ENCODE results near the gene KIF3B. TPM values are rescaled to one million over a fixed set of nuclear protein-coding genes. Genes with fewer than 3 reads are reported as not detected.

Gene KIF3B
- total RNA-seq, 1 experiment from 2014 or later, result 20.0 TPM

DNA sequence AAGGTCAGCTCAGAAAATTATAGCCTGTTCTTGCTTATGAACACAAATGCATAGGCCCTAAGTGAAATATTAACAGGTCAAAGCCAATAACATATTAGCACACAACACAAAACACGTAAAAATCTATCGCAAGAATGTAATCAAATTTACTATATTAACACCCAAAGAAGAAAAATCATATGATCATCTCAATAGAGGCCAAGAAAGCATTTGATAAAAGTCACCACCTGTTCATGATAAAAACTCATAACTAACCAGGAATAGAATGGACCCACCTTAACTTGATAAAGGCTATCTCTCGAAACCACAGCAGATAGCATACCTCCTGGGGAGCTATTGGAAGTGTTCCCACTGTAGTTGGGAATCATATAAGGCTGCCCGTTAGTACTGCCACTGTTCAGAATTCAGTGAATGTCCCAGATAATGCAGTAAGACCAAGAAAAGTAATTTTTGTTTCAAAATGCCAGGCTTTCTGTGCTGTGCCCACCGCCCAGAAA is 48.2 kb upstream of the KIF3B start:
- CTCF ChIA-PET, result no interaction called here
- POLR2A ChIA-PET (ENCODE audit: unreplicated experiment), result no interaction called here

DNA sequence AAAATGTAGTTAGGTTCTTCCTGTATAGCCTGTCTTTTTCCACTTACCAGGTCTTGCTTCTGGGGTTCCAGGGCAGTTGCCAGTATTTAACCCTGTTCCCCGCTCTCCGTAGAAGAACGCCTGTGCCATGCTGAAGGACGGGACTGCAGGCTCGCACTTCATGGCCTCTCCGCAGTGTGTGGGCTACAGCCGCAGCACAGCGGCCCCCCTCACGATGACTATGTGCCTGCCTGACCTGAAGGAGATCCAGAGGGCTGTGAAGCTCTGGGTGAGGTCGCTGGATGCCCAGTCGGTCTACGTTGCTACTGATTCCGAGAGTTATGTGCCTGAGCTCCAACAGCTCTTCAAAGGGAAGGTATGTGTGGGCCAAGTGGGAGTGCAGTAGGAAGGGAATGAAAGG is 46.7 kb upstream of the KIF3B start:
- H3K36me3 ChIP-seq (ENCODE audit: low read depth, low read length), result peaks cover 56% of the 10 kb centered on the region
- ATAC-seq, result no peak
- CTCF ChIA-PET, result no interaction called here
- H3K4me1 ChIP-seq (ENCODE audit: insufficient read depth, low read length), result no peaks in the 10 kb centered on the region
- no peaks in the 10 kb centered on the region for H3K27me3 ChIP-seq (ENCODE audit: low read length)
- no peak overlapping the region for H3K4me2 ChIP-seq (ENCODE audit: low read length)
- POLR2A ChIA-PET (ENCODE audit: unreplicated experiment), result no interaction called here
- no peak overlapping the region for H3K4me3 ChIP-seq (ENCODE audit: low read length)
- no peaks in the 10 kb centered on the region for H3K79me2 ChIP-seq (ENCODE audit: low read length)
- no peaks in the 10 kb centered on the region for H3K9me3 ChIP-seq (ENCODE audit: low read length)
- intact Hi-C loops (cut with micrococcal nuclease), result no loop called here
- H3K9me2 ChIP-seq (replicated peaks; ENCODE audit: low read length), result no peaks in the 10 kb centered on the region
- H3F3A ChIP-seq (ENCODE audit: low read length, unreplicated experiment), result no peaks in the 10 kb centered on the region
- DNase-seq, result no peak
- H4K20me1 ChIP-seq (ENCODE audit: low read length), result no peaks in the 10 kb centered on the region
- BruUV-seq (replicated peaks), result no TSS peak
- no peak overlapping the region for H2AFZ ChIP-seq (ENCODE audit: low read length)
- H3K27ac ChIP-seq (ENCODE audit: low read length), result no peak overlapping the region
- TF ChIP-seq EZH2 (IDR thresholded peaks at IDR 0.05; ENCODE audit: low read length, unreplicated experiment) (no peak), EZH2phosphoT487 (IDR thresholded peaks at IDR 0.05; ENCODE audit: borderline replicate concordance, low read length) (no peak)
- TF ChIP-seq, protein P1, sequence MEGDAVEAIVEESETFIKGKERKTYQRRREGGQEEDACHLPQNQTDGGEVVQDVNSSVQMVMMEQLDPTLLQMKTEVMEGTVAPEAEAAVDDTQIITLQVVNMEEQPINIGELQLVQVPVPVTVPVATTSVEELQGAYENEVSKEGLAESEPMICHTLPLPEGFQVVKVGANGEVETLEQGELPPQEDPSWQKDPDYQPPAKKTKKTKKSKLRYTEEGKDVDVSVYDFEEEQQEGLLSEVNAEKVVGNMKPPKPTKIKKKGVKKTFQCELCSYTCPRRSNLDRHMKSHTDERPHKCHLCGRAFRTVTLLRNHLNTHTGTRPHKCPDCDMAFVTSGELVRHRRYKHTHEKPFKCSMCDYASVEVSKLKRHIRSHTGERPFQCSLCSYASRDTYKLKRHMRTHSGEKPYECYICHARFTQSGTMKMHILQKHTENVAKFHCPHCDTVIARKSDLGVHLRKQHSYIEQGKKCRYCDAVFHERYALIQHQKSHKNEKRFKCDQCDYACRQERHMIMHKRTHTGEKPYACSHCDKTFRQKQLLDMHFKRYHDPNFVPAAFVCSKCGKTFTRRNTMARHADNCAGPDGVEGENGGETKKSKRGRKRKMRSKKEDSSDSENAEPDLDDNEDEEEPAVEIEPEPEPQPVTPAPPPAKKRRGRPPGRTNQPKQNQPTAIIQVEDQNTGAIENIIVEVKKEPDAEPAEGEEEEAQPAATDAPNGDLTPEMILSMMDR (conservative IDR thresholded peaks at IDR 0.05; ENCODE audit: low read depth, low read length), result no peak
- no peak overlapping the region for H3K9ac ChIP-seq (ENCODE audit: low read length)

More for the DNA sequence above, 48.2 kb upstream of the KIF3B start:
- intact Hi-C loops (cut with micrococcal nuclease), result no loop called here
- BruUV-seq (replicated peaks), result no TSS peak
- H3K4me3 ChIP-seq (ENCODE audit: low read length), result no peak overlapping the region
- H3K4me2 ChIP-seq (ENCODE audit: low read length), result no peak overlapping the region
- DNase-seq (no peak), ATAC-seq (no peak)
- H3K9me3 ChIP-seq (ENCODE audit: low read length), result no peaks in the 10 kb centered on the region
- no peaks in the 10 kb centered on the region for H3K27me3 ChIP-seq (ENCODE audit: low read length)
- H4K20me1 ChIP-seq (ENCODE audit: low read length), result no peaks in the 10 kb centered on the region
- H2AFZ ChIP-seq (ENCODE audit: low read length), result no peak overlapping the region
- H3F3A ChIP-seq (ENCODE audit: low read length, unreplicated experiment), result no peaks in the 10 kb centered on the region
- H3K9ac ChIP-seq (ENCODE audit: low read length), result no peak overlapping the region
- TF ChIP-seq, protein P1 (conservative IDR thresholded peaks at IDR 0.05; ENCODE audit: low read depth, low read length), result no peak
- TF ChIP-seq EZH2phosphoT487 (IDR thresholded peaks at IDR 0.05; ENCODE audit: borderline replicate concordance, low read length) (no peak), EZH2 (IDR thresholded peaks at IDR 0.05; ENCODE audit: low read length, unreplicated experiment) (no peak)
- H3K27ac ChIP-seq (ENCODE audit: low read length), result no peak overlapping the region
- no peaks in the 10 kb centered on the region for H3K9me2 ChIP-seq (replicated peaks; ENCODE audit: low read length)
- peaks cover 48% of the 10 kb centered on the region for H3K36me3 ChIP-seq (ENCODE audit: low read depth, low read length)
- H3K79me2 ChIP-seq (ENCODE audit: low read length), result no peaks in the 10 kb centered on the region
- no peaks in the 10 kb centered on the region for H3K4me1 ChIP-seq (ENCODE audit: insufficient read depth, low read length)

DNA sequence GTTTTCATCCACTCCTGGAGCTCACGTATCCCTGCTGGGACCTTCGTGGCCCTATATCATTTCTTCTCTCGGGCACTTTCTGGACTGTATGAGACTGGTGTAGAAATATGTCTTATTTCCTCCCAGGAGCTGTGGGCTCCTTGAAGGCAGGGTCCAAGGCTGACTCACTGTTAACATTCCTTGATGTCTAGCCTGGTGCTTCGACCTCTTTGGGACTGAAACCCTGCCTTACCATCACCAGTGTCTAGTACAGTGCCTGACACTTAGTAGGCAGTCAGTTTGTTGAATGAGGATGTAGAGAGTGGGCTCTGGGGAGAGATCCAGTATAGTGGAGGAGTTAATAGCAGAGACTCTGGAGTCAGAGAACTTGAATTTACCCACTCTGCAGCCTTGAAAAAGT is 46.2 kb upstream of the KIF3B start:
- TF ChIP-seq, protein P1 (conservative IDR thresholded peaks at IDR 0.05; ENCODE audit: low read depth, low read length), result no peak
- TF ChIP-seq EZH2 (IDR thresholded peaks at IDR 0.05; ENCODE audit: low read length, unreplicated experiment) (no peak), EZH2phosphoT487 (IDR thresholded peaks at IDR 0.05; ENCODE audit: borderline replicate concordance, low read length) (no peak)
- Histone ChIP-seq H3K36me3 (ENCODE audit: low read depth, low read length) (peaks cover 56% of the 10 kb centered on the region), H3K4me2 (ENCODE audit: low read length) (no peak overlapping the region), H4K20me1 (ENCODE audit: low read length) (no peaks in the 10 kb centered on the region), H2AFZ (ENCODE audit: low read length) (no peak overlapping the region), H3K79me2 (ENCODE audit: low read length) (no peaks in the 10 kb centered on the region), H3K9me2 (replicated peaks; ENCODE audit: low read length) (no peaks in the 10 kb centered on the region), H3F3A (ENCODE audit: low read length, unreplicated experiment) (no peaks in the 10 kb centered on the region), H3K9ac (ENCODE audit: low read length) (no peak overlapping the region), H3K9me3 (ENCODE audit: low read length) (no peaks in the 10 kb centered on the region), H3K4me1 (ENCODE audit: insufficient read depth, low read length) (no peaks in the 10 kb centered on the region), H3K4me3 (ENCODE audit: low read length) (no peak overlapping the region), H3K27ac (ENCODE audit: low read length) (no peak overlapping the region), H3K27me3 (ENCODE audit: low read length) (no peaks in the 10 kb centered on the region)
- ChIA-PET POLR2A (ENCODE audit: unreplicated experiment) (no interaction called here), CTCF (no interaction called here)
- intact Hi-C loops (cut with micrococcal nuclease), result no loop called here
- no peak for DNase-seq
- BruUV-seq (replicated peaks), result no TSS peak
- no peak for ATAC-seq
